ENCODE data around the gene SND1. TPM values are rescaled to one million over a fixed set of nuclear protein-coding genes. Genes with fewer than 3 reads are reported as not detected.

The SND1 gene
- total RNA-seq, 1 experiment from 2014 or later = 218 TPM

GRCh38 chr7:128053991-128054390 lies 402.0 kb downstream of the SND1 start:
- Histone ChIP-seq H3K27me3 (ENCODE audit: insufficient read depth, low read length) (no peaks in the 10 kb centered on the region), H3T11ph (ENCODE audit: low read length) (no peak overlapping the region), H4K8ac (replicated peaks; ENCODE audit: insufficient read length, low read depth, low read length) (no peak overlapping the region), H3K18ac (ENCODE audit: insufficient read length, low read depth, low read length) (no peak overlapping the region), H3K23me2 (ENCODE audit: insufficient read length, low read depth, low read length, poor library complexity, severe bottlenecking) (no peaks in the 10 kb centered on the region), H2BK20ac (ENCODE audit: low read depth, low read length, poor library complexity, severe bottlenecking) (no peak overlapping the region), H2BK12ac (ENCODE audit: insufficient read length, low read depth, low read length) (no peak overlapping the region), H4K5ac (ENCODE audit: insufficient read length, low read depth, low read length) (no peak overlapping the region), H3K79me1 (ENCODE audit: insufficient read depth, low read depth, low read length, poor library complexity, severe bottlenecking) (no peaks in the 10 kb centered on the region), H2BK120ac (ENCODE audit: low read depth, low read length, poor library complexity, severe bottlenecking) (no peak overlapping the region), H4K91ac (ENCODE audit: insufficient read length, low read depth, low read length) (no peak overlapping the region), H2BK15ac (ENCODE audit: low read depth, low read length) (no peak overlapping the region), H3K9me3 (ENCODE audit: control insufficient read depth, low read depth, low read length) (no peaks in the 10 kb centered on the region), H3K4me2 (ENCODE audit: insufficient read depth, insufficient read length, low read length) (no peak overlapping the region), H3K4me1 (ENCODE audit: insufficient read depth, low read length) (no peaks in the 10 kb centered on the region), H3K14ac (ENCODE audit: insufficient read depth, low read length) (no peak overlapping the region), H4K20me1 (ENCODE audit: control insufficient read depth, insufficient read depth, insufficient read length) (no peaks in the 10 kb centered on the region), H3K23ac (ENCODE audit: insufficient read length, low read depth, low read length) (no peak overlapping the region), H2AFZ (ENCODE audit: low read length) (no peak overlapping the region), H3K27ac (ENCODE audit: insufficient read length, low read depth, low read length) (no peak overlapping the region), H3K79me2 (ENCODE audit: insufficient read depth, low read length) (no peaks in the 10 kb centered on the region), H3K9ac (ENCODE audit: extremely low read depth, insufficient read length, low read length) (no peak overlapping the region), H2BK5ac (ENCODE audit: insufficient read length, low read length) (no peak overlapping the region), H3K56ac (ENCODE audit: insufficient read length, low read depth, low read length) (no peak overlapping the region), H3K4ac (ENCODE audit: low read depth, low read length) (no peak overlapping the region), H2AK5ac (ENCODE audit: insufficient read length, low read length) (no peak overlapping the region)
- DNase-seq = no peak
- no CpG with 5 or more reads among the region's 5 CpGs for WGBS (ENCODE audit: extremely low coverage, insufficient read length, low lambda C conversion rate)
- TF ChIP-seq, protein P1, sequence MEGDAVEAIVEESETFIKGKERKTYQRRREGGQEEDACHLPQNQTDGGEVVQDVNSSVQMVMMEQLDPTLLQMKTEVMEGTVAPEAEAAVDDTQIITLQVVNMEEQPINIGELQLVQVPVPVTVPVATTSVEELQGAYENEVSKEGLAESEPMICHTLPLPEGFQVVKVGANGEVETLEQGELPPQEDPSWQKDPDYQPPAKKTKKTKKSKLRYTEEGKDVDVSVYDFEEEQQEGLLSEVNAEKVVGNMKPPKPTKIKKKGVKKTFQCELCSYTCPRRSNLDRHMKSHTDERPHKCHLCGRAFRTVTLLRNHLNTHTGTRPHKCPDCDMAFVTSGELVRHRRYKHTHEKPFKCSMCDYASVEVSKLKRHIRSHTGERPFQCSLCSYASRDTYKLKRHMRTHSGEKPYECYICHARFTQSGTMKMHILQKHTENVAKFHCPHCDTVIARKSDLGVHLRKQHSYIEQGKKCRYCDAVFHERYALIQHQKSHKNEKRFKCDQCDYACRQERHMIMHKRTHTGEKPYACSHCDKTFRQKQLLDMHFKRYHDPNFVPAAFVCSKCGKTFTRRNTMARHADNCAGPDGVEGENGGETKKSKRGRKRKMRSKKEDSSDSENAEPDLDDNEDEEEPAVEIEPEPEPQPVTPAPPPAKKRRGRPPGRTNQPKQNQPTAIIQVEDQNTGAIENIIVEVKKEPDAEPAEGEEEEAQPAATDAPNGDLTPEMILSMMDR (conservative IDR thresholded peaks at IDR 0.05) = peak; percentile 19; the same call in 1 of the 3 replicates
- Mint-ChIP-seq H3K27ac (no peak overlapping the region), H3K4me1 (peaks cover 6 to 8% of the 10 kb centered on the region in 2 experiments), H3K36me3 (ENCODE audit: insufficient read depth in 1 of 3, low read depth in 3 of 3) (no peaks in the 10 kb centered on the region; a peak in 2 of 7 replicates), H3K9me3 (no peaks in the 10 kb centered on the region), H3K4me3 (no peak overlapping the region), H3K27me3 (ENCODE audit: low read depth) (no peaks in the 10 kb centered on the region)

Data from H9 (cell line).